Neutrophil (primary cell): ENCODE data around the gene CERCAM.
A peak's percentile ranks its signal among the peaks of the same experiment; 100 is the strongest.

ENCODE experiments used
- H3K27ac ChIP-seq: fragments of 200-600 bp; sonication (generic); 2 replicates; pipeline ENCODE4 v1.5.1; 2016; ENCODE audit warnings: mild to moderate bottlenecking, moderate library complexity
- H3K27me3 ChIP-seq: fragments of 200-600 bp; sonication (generic); 2 replicates; pipeline ENCODE4 v1.6.0; 2016; ENCODE audit warnings: mild to moderate bottlenecking
- H3K36me3 ChIP-seq: fragments of 200-600 bp; sonication (generic); 2 replicates; pipeline ENCODE4 v1.5.1; 2017
- H3K4me1 ChIP-seq, 2 experiments: fragments of 200-600 bp in 1 of 2; sonication (generic) in 1 of 2; 1 replicate in 1 of 2; 2 replicates in 1 of 2; pipeline versions ENCODE4 v1.5.1 to v1.6.1; 2013 to 2016; ENCODE audit warnings: low read depth in 1 of 2, low read length in 1 of 2, mild to moderate bottlenecking in 1 of 2, moderate library complexity in 1 of 2; ENCODE audit not compliant: control insufficient read depth in 1 of 2, insufficient read depth in 1 of 2
- H3K4me3 ChIP-seq, 2 experiments: fragments of 200-600 bp in 1 of 2; sonication (generic) in 1 of 2; 1 replicate in 1 of 2; 2 replicates in 1 of 2; pipeline ENCODE4 v1.5.1; 2013 to 2016; ENCODE audit warnings: low read depth in 1 of 2, low read length in 1 of 2, mild to moderate bottlenecking in 1 of 2, moderate library complexity in 1 of 2
- H3K9me3 ChIP-seq: fragments of 200-600 bp; sonication (generic); 2 replicates; pipeline ENCODE4 v1.5.1; 2016
- TF ChIP-seq, protein P1 (sequence below): fragments of 200-600 bp; sonication (generic); IDR thresholded peaks from 2 replicates; pipeline ENCODE4 v1.5.1; 2016; ENCODE audit warnings: antibody characterized with exemption

Gene CERCAM

DNA sequence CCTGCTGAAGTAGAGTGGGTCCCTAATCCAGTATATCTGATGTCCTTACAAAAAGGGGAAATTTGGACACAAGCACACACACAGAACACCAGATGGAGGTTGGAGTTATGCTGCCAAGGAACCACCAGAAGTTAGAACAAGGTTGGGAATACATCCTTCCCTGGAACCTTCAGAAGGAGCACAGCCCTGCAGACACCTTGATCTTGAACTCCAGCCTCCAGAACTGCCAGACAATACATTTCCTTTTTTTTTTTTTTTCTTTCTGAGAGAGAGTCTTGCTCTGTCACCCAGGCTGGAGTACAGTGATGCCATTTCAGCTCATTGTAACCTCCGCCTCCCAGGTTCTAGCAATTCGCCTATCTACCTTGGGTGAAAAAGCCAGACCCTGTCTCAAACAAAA lies 28.1 kb downstream of the CERCAM start:
- TF ChIP-seq, protein P1, sequence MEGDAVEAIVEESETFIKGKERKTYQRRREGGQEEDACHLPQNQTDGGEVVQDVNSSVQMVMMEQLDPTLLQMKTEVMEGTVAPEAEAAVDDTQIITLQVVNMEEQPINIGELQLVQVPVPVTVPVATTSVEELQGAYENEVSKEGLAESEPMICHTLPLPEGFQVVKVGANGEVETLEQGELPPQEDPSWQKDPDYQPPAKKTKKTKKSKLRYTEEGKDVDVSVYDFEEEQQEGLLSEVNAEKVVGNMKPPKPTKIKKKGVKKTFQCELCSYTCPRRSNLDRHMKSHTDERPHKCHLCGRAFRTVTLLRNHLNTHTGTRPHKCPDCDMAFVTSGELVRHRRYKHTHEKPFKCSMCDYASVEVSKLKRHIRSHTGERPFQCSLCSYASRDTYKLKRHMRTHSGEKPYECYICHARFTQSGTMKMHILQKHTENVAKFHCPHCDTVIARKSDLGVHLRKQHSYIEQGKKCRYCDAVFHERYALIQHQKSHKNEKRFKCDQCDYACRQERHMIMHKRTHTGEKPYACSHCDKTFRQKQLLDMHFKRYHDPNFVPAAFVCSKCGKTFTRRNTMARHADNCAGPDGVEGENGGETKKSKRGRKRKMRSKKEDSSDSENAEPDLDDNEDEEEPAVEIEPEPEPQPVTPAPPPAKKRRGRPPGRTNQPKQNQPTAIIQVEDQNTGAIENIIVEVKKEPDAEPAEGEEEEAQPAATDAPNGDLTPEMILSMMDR = no peak
- no peaks in the 10 kb centered on the region for H3K27me3 ChIP-seq
- H3K9me3 ChIP-seq = no peaks in the 10 kb centered on the region

DNA sequence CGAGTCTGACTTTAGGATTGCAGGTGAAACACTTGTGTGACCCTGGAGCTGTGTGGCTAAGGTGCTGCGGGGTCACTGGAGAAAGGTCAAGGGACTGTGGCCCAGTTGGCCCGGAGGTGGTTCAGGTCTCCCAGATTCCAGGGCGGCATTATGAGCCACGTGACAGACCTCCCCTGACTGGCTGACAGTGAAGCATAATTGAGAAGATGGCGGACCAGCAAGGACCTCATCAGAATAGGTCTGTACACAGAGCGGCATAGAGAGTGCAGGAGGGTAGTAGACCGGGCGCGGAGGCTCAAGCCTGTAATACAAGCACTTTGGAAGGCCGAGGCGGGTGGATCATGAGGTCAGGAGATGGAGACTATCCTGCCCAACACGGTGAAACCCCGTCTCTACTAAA lies 34.3 kb downstream of the CERCAM start:
- Histone ChIP-seq H3K27me3 (no peaks in the 10 kb centered on the region), H3K4me1 (peaks cover 11 to 12% of the 10 kb centered on the region in 2 experiments), H3K9me3 (no peaks in the 10 kb centered on the region), H3K36me3 (peaks cover 6% of the 10 kb centered on the region), H3K27ac (no peak overlapping the region), H3K4me3 (no peak overlapping the region)
- TF ChIP-seq, protein P1 = no peak

More for the DNA sequence above, 28.1 kb downstream of the CERCAM start:
- no peaks in the 10 kb centered on the region for H3K4me1 ChIP-seq
- no peaks in the 10 kb centered on the region for H3K36me3 ChIP-seq
- no peak overlapping the region for H3K27ac ChIP-seq
- no peak overlapping the region for H3K4me3 ChIP-seq

DNA sequence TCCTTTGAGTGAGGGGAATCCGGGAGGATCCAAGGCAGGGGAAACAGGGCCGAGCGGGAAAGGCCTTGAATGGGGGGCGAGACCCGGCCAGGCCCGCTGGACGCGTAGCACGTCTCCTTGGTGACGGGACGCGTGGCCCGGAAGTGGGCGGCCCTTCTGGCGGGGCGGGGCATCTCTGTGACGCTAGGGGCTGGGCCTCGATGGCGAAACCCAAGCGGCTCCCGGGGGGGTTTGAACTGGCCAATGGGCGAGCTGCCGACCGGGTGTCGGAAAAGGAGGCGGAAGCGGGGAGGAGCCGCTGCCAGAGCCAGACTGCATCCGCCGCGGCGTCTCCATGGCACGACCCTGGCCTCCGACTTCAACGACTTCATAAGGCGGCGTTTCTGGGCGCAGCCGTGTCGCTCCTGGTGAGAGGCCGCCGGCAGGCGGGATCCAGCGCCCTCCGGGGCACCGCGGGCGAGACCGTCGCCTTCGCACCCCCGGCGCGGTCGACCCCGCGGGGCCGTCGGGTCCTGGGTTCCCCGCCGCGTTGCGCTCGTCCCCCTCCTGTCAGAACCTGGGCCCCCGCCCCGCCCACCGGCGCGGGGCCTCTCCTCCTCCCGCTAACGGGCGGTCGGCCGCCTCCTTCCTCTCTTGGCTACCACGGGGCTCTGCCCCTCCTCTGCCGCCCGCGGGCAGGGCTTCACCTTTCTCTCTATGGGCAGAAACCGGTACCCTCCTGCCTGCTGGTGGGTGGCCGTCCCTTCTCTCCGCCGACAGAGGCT lies 35.4 kb downstream of the CERCAM start, which contains the start of gene ODF2:
ODF2 (plus strand) TSS at position 158 of the 764 bp plus-strand sequence; CDS start at position 244, 86 bp downstream.
- no peaks in the 10 kb centered on the region for H3K27me3 ChIP-seq
- H3K4me3 ChIP-seq = peak within 1 kb of the TSS; percentile 89 to 91
- peaks cover 11 to 12% of the 10 kb centered on the region in 2 experiments for H3K4me1 ChIP-seq
- peaks cover 17% of the 10 kb centered on the region for H3K36me3 ChIP-seq
- TF ChIP-seq, protein P1 = peak; percentile 23
- H3K27ac ChIP-seq = peak within 1 kb of the TSS; percentile 86
- no peaks in the 10 kb centered on the region for H3K9me3 ChIP-seq

DNA sequence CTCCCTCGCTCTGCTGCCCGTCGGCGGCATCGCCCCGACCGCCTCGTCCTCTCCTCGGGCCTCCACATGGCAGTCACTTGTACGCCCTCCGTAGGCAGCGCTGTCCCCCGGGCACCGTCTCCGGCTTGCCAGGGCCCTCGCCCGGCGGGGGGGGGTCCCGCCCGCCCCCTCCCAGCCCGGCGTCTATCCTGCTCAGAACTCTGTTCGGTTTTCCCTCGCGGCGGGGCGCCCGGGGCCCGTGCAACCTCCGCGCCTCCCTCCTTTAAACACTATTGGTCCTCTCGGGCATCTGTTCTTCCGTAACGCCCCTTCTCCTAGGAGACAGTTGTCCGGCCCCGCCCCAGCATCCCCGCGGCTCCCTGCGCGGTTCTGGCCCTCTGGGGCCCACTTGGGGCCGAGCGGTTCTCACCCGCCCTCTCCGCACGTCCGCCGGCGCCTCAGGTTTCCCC lies 36.0 kb downstream of the CERCAM start:
- H3K27me3 ChIP-seq = no peaks in the 10 kb centered on the region
- peaks cover 22% of the 10 kb centered on the region for H3K36me3 ChIP-seq
- no peaks in the 10 kb centered on the region for H3K9me3 ChIP-seq
- peak overlapping the region; percentile 89 to 91 for H3K4me3 ChIP-seq
- TF ChIP-seq, protein P1 = no peak
- peaks cover 11 to 12% of the 10 kb centered on the region in 2 experiments for H3K4me1 ChIP-seq
- H3K27ac ChIP-seq = peak overlapping the region; percentile 86

DNA sequence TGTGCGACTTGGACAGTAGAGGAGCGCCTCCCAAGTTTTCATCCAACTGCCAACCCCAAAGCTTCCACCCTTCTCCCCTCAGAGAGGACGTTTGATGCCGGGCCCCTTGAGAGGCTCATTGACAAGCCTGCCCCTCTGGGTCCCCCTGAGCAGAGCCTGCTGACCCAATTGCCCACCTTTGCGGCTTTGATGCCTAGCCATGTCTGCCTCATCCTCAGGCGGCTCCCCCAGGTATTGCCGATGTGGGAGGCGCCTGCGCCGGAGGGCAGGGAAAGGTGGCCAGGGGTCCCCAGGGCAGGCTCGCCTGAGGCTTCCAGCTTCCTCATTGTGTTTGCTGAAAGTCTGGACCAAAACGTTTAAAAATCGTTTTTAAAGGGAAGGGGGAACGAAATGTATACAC lies 36.5 kb downstream of the CERCAM start:
- TF ChIP-seq, protein P1 = no peak
- H3K9me3 ChIP-seq = no peaks in the 10 kb centered on the region
- peak overlapping the region; percentile 86 for H3K27ac ChIP-seq
- peaks cover 27% of the 10 kb centered on the region for H3K36me3 ChIP-seq
- peaks cover 11 to 12% of the 10 kb centered on the region in 2 experiments for H3K4me1 ChIP-seq
- H3K4me3 ChIP-seq = peak overlapping the region; percentile 89 to 91
- no peaks in the 10 kb centered on the region for H3K27me3 ChIP-seq
